Measurements from ENCODE around the gene AAGAB. TPM values are rescaled to one million over a fixed set of nuclear protein-coding genes. Genes with fewer than 3 reads are reported as not detected.
A peak's percentile ranks its signal among the peaks of the same experiment; 100 is the strongest.

Gene AAGAB
- total RNA-seq, 2 donors from 2014 or later = 32.8 to 52.0 TPM

GRCh38 chr15:67240235-67241131 is 14.0 kb downstream of the AAGAB start:
- H3K4me3 Mint-ChIP-seq = peak overlapping the region; percentile 71
- ATAC-seq (replicated peaks) = peak; percentile 30
- peak overlapping the region; percentile 89 for H3K27ac Mint-ChIP-seq
- H3K27me3 Mint-ChIP-seq = no peaks in the 10 kb centered on the region
- H3K4me1 Mint-ChIP-seq = peaks cover 35% of the 10 kb centered on the region
- H3K9me3 Mint-ChIP-seq = no peaks in the 10 kb centered on the region
- peaks cover 19% of the 10 kb centered on the region for H3K36me3 Mint-ChIP-seq (ENCODE audit: low read depth)

- no peak overlapping the region for H3K27ac Mint-ChIP-seq
- ATAC-seq (replicated peaks) = no peak
- H3K27me3 Mint-ChIP-seq = no peaks in the 10 kb centered on the region
- no peaks in the 10 kb centered on the region for H3K9me3 Mint-ChIP-seq
- H3K36me3 Mint-ChIP-seq (ENCODE audit: low read depth) = peaks cover 90% of the 10 kb centered on the region
- H3K4me1 Mint-ChIP-seq = peaks cover 8% of the 10 kb centered on the region
- H3K4me3 Mint-ChIP-seq = no peak overlapping the region
These were observed 21.9 kb downstream of the AAGAB start for GRCh38 chr15:67232591-67232990.

- Mint-ChIP-seq H3K4me1 (peaks cover 8% of the 10 kb centered on the region), H3K27ac (no peak overlapping the region), H3K36me3 (ENCODE audit: low read depth) (peaks cover 97% of the 10 kb centered on the region), H3K9me3 (no peaks in the 10 kb centered on the region), H3K27me3 (no peaks in the 10 kb centered on the region), H3K4me3 (no peak overlapping the region)
- ATAC-seq (replicated peaks) = no peak
These were observed 24.0 kb downstream of the AAGAB start for GRCh38 chr15:67230504-67230903.

GRCh38 chr15:67228286-67228685 is 26.2 kb downstream of the AAGAB start:
- no peaks in the 10 kb centered on the region for H3K9me3 Mint-ChIP-seq
- no peaks in the 10 kb centered on the region for H3K27me3 Mint-ChIP-seq
- H3K36me3 Mint-ChIP-seq (ENCODE audit: low read depth) = peaks cover 78% of the 10 kb centered on the region
- H3K27ac Mint-ChIP-seq = no peak overlapping the region
- ATAC-seq (replicated peaks) = no peak
- H3K4me1 Mint-ChIP-seq = peaks cover 8% of the 10 kb centered on the region
- H3K4me3 Mint-ChIP-seq = no peak overlapping the region

GRCh38 chr15:67227846-67228245 is 26.6 kb downstream of the AAGAB start:
- H3K27me3 Mint-ChIP-seq = no peaks in the 10 kb centered on the region
- H3K4me3 Mint-ChIP-seq = no peak overlapping the region
- no peaks in the 10 kb centered on the region for H3K9me3 Mint-ChIP-seq
- H3K36me3 Mint-ChIP-seq (ENCODE audit: low read depth) = peaks cover 74% of the 10 kb centered on the region
- no peak overlapping the region for H3K27ac Mint-ChIP-seq
- peaks cover 8% of the 10 kb centered on the region for H3K4me1 Mint-ChIP-seq
- no peak for ATAC-seq (replicated peaks)

- Mint-ChIP-seq H3K9me3 (no peaks in the 10 kb centered on the region), H3K27me3 (no peaks in the 10 kb centered on the region), H3K36me3 (ENCODE audit: low read depth) (peaks cover 70% of the 10 kb centered on the region), H3K27ac (no peak overlapping the region), H3K4me1 (peaks cover 8% of the 10 kb centered on the region), H3K4me3 (no peak overlapping the region)
- ATAC-seq (replicated peaks) = no peak
These were observed 27.0 kb downstream of the AAGAB start for GRCh38 chr15:67227431-67227830.

- peaks cover 8% of the 10 kb centered on the region for H3K4me1 Mint-ChIP-seq
- H3K36me3 Mint-ChIP-seq (ENCODE audit: low read depth) = peaks cover 54% of the 10 kb centered on the region
- no peaks in the 10 kb centered on the region for H3K9me3 Mint-ChIP-seq
- H3K27me3 Mint-ChIP-seq = no peaks in the 10 kb centered on the region
- H3K4me3 Mint-ChIP-seq = no peak overlapping the region
- H3K27ac Mint-ChIP-seq = no peak overlapping the region
- ATAC-seq (replicated peaks) = no peak
These were observed 29.1 kb downstream of the AAGAB start for GRCh38 chr15:67225336-67225735.

GRCh38 chr15:67224889-67225288 is 29.6 kb downstream of the AAGAB start:
- peaks cover 8% of the 10 kb centered on the region for H3K4me1 Mint-ChIP-seq
- peaks cover 50% of the 10 kb centered on the region for H3K36me3 Mint-ChIP-seq (ENCODE audit: low read depth)
- no peak overlapping the region for H3K27ac Mint-ChIP-seq
- H3K4me3 Mint-ChIP-seq = no peak overlapping the region
- ATAC-seq (replicated peaks) = no peak
- H3K27me3 Mint-ChIP-seq = no peaks in the 10 kb centered on the region
- H3K9me3 Mint-ChIP-seq = no peaks in the 10 kb centered on the region

- ATAC-seq (replicated peaks) = no peak
- H3K4me3 Mint-ChIP-seq = no peak overlapping the region
- no peak overlapping the region for H3K27ac Mint-ChIP-seq
These were observed 35.2 kb downstream of the AAGAB start for GRCh38 chr15:67219288-67219687.

GRCh38 chr15:67218428-67218827 is 36.0 kb downstream of the AAGAB start:
- H3K4me1 Mint-ChIP-seq = peaks cover 12% of the 10 kb centered on the region
- H3K36me3 Mint-ChIP-seq (ENCODE audit: low read depth) = peaks cover 43% of the 10 kb centered on the region
- H3K4me3 Mint-ChIP-seq = no peak overlapping the region
- no peaks in the 10 kb centered on the region for H3K9me3 Mint-ChIP-seq
- peak overlapping the region; percentile 74 for H3K27ac Mint-ChIP-seq
- peak; percentile 72 for ATAC-seq (replicated peaks)
- H3K27me3 Mint-ChIP-seq = no peaks in the 10 kb centered on the region

More at GRCh38 chr15:67219288-67219687, 35.2 kb downstream of the AAGAB start:
- Mint-ChIP-seq H3K4me1 (peaks cover 12% of the 10 kb centered on the region), H3K27me3 (no peaks in the 10 kb centered on the region), H3K9me3 (no peaks in the 10 kb centered on the region), H3K36me3 (ENCODE audit: low read depth) (peaks cover 43% of the 10 kb centered on the region)

- Mint-ChIP-seq H3K9me3 (no peaks in the 10 kb centered on the region), H3K4me1 (peaks cover 12% of the 10 kb centered on the region)
These were observed 37.6 kb downstream of the AAGAB start for GRCh38 chr15:67216859-67217258.

GRCh38 chr15:67215102-67215501 is 39.4 kb downstream of the AAGAB start:
- no peak for ATAC-seq (replicated peaks)
- Mint-ChIP-seq H3K9me3 (no peaks in the 10 kb centered on the region), H3K4me1 (peaks cover 12% of the 10 kb centered on the region), H3K4me3 (no peak overlapping the region), H3K27me3 (no peaks in the 10 kb centered on the region), H3K36me3 (ENCODE audit: low read depth) (peaks cover 37% of the 10 kb centered on the region), H3K27ac (no peak overlapping the region)

More at GRCh38 chr15:67216859-67217258, 37.6 kb downstream of the AAGAB start:
- Mint-ChIP-seq H3K36me3 (ENCODE audit: low read depth) (peaks cover 43% of the 10 kb centered on the region), H3K27ac (no peak overlapping the region), H3K27me3 (no peaks in the 10 kb centered on the region), H3K4me3 (no peak overlapping the region)
- no peak for ATAC-seq (replicated peaks)

- no peak for ATAC-seq (replicated peaks)
These were observed 41.6 kb downstream of the AAGAB start for GRCh38 chr15:67212684-67213367.

GRCh38 chr15:67210555-67211168 is 43.8 kb downstream of the AAGAB start:
- H3K4me1 Mint-ChIP-seq = no peaks in the 10 kb centered on the region
- H3K27ac Mint-ChIP-seq = no peak overlapping the region
- no peak overlapping the region for H3K4me3 Mint-ChIP-seq
- H3K27me3 Mint-ChIP-seq = no peaks in the 10 kb centered on the region
- no peaks in the 10 kb centered on the region for H3K9me3 Mint-ChIP-seq
- ATAC-seq (replicated peaks) = no peak
- peaks cover 44% of the 10 kb centered on the region for H3K36me3 Mint-ChIP-seq (ENCODE audit: low read depth)

More at GRCh38 chr15:67212684-67213367, 41.6 kb downstream of the AAGAB start:
- Mint-ChIP-seq H3K27me3 (no peaks in the 10 kb centered on the region), H3K27ac (no peak overlapping the region), H3K4me1 (no peaks in the 10 kb centered on the region), H3K36me3 (ENCODE audit: low read depth) (peaks cover 34% of the 10 kb centered on the region), H3K4me3 (no peak overlapping the region), H3K9me3 (no peaks in the 10 kb centered on the region)

Measured in activated T-helper 17 cell treated with anti-CD3 and anti-CD28 coated beads, Interleukin-2, amount 50 U/mL, for 72 hours (primary cell).